Neural progenitor cell (in vitro differentiated cells): ENCODE data around the gene PODXL2.
A peak's percentile ranks its signal among the peaks of the same experiment; 100 is the strongest.

Experiments used
- CTCF ChIP-seq: fragments of 200-600 bp; sonication (generic); IDR thresholded peaks from 2 replicates; pipeline ENCODE4 v1.5.1; 2017; ENCODE audit warnings: antibody characterized with exemption, mild to moderate bottlenecking
- EZH2 ChIP-seq: fragments of 200-600 bp; sonication (generic); IDR thresholded peaks from 2 replicates; pipeline ENCODE4 v1.6.1; 2017; ENCODE audit warnings: antibody characterized with exemption, mild to moderate bottlenecking, moderate library complexity
- EZH2phosphoT487 ChIP-seq: fragments of 200-600 bp; sonication (generic); IDR thresholded peaks from 2 replicates; pipeline ENCODE4 v1.6.1; 2017; ENCODE audit warnings: antibody characterized with exemption

- TF ChIP-seq CTCF (no peak), EZH2phosphoT487 (no peak), EZH2 (peak; percentile 0)
Observed at GRCh38 chr3:127628426-127628787, 578 bp upstream of the PODXL2 start.
